K562 (cell line): ENCODE data around the gene PIK3CD.

ENCODE experiments used
- CTBP1 ChIP-seq: fragments of 450-650 bp; IDR thresholded peaks from 2 replicates; pipeline ENCODE4 v1.6.1; 2016; ENCODE audit warnings: borderline replicate concordance
- EZH2 ChIP-seq: IDR thresholded peaks from 2 replicates; pipeline ENCODE4 v1.6.1; 2012; ENCODE audit warnings: low read depth, mild to moderate bottlenecking, inconsistent platforms, low read length, borderline replicate concordance
- GABPA ChIP-seq: fragments of 200-800 bp; sonication (Bioruptor generic); conservative IDR thresholded peaks from 2 replicates; pipeline ENCODE4 v1.6.1; 2016; ENCODE audit warnings: low read depth, missing genetic modification characterization, missing compliant biosample characterization
- HSF4 ChIP-seq: fragments of 250-450 bp; sonication (Bioruptor Pico); IDR thresholded peaks from 2 replicates; pipeline ENCODE4 v2.1.2; 2022; ENCODE audit warnings: mild to moderate bottlenecking, moderate library complexity, borderline replicate concordance
- MYNN ChIP-seq, 2 experiments: sonication (generic); formaldehyde crosslinking in 1 of 2; IDR thresholded peaks; 2 replicates each; pipeline versions ENCODE4 v1.5.0 to v1.6.1; 2016 to 2020; ENCODE audit warnings: antibody characterized with exemption in 1 of 2, missing genetic modification reagents in 1 of 2
- POLR2A ChIP-seq: fragments of 450-650 bp; conservative IDR thresholded peaks from 2 replicates; pipeline ENCODE4 v1.6.1; 2016
- TAF1 ChIP-seq: IDR thresholded peaks from 2 replicates; pipeline ENCODE4 v1.6.1; 2011; ENCODE audit warnings: mild to moderate bottlenecking, low read length, moderate library complexity; ENCODE audit not compliant: insufficient read depth, control insufficient read depth, severe bottlenecking; ENCODE audit errors: extremely low read depth
- USF1 ChIP-seq: sonication (generic); formaldehyde crosslinking; IDR thresholded peaks from 2 replicates; pipeline ENCODE4 v1.9.0; 2022; ENCODE audit warnings: mild to moderate bottlenecking, missing genetic modification reagents
- ZFX ChIP-seq: sonication (generic); formaldehyde crosslinking; IDR thresholded peaks from 2 replicates; pipeline ENCODE4 v1.8.0; 2022; ENCODE audit warnings: mild to moderate bottlenecking, missing genetic modification reagents, moderate library complexity
- ZNF274 ChIP-seq: IDR thresholded peaks from 2 replicates; pipeline ENCODE4 v1.6.1; 2011; ENCODE audit warnings: low read depth, mild to moderate bottlenecking, low read length, moderate library complexity, borderline replicate concordance
- ZZZ3 ChIP-seq: fragments of 450-650 bp; IDR thresholded peaks from 2 replicates; pipeline ENCODE4 v1.6.1; 2016; ENCODE audit warnings: antibody characterized with exemption, mild to moderate bottlenecking, moderate library complexity
- TF ChIP-seq, protein P1 (sequence below): fragments of 150-350 bp; conservative IDR thresholded peaks from 2 replicates; pipeline ENCODE4 v1.6.1; 2014; ENCODE audit warnings: low read length
- TF ChIP-seq, protein P2 (sequence below), 3 experiments: IDR thresholded peaks in 2 of 3; conservative IDR thresholded peaks in 1 of 3; 2 replicates each; pipeline ENCODE4 v1.5.1; 2011 to 2012; ENCODE audit warnings: low read length in 3 of 3, mild to moderate bottlenecking in 3 of 3, control low read depth in 2 of 3, improper control_type of control experiment in 1 of 3, inconsistent platforms in 1 of 3, low read depth in 1 of 3, mixed read lengths in 1 of 3, moderate library complexity in 1 of 3; ENCODE audit not compliant: insufficient read depth in 2 of 3

DNA sequence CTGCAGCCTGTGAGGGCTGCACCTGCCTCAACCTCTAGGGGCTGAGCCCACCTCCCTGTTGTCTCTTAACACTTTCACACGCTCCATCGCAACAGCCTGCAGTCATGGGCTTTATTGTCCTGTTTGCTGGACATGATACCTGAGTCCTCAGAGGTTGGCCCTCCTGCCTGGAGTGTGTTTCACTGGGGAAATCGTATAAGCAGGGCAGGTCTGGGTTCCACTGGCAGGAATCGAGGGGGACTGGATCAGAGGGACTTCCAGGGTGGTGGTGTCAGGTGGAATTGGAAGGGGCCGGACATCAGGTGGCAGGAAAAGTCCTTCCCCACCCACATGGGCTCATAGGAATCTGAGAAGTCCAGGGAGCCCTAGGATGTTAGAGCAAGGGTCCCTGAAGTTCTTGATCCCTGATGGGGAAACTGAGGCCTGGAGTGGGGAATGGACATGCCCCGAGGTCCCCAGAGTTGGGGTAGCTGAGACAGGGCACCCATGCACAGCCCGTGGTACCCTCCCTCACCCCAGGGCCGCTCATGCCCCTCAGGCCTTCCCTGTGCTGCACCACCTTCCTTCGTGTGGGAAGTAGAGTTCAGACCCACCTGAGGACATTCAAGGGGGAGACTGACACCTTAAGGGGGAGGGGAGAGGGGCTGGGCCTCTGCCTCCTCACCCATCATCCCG, 66.6 kb downstream of the PIK3CD start:
- TF ChIP-seq ZFX (CRISPR knock-in tag) (no peak), POLR2A (no peak; the same call in 1 of the 2 replicates), TAF1 (no peak), USF1 (CRISPR knock-in tag) (no peak), GABPA (tag) (no peak), CTBP1 (no peak), EZH2 (no peak), MYNN (IDR thresholded peaks at IDR 0.05) (no peak; the same call in 1 of the 2 replicates), MYNN (CRISPR knock-in tag; IDR thresholded peaks at IDR 0.05) (no peak), ZZZ3 (no peak), ZNF274 (no peak), HSF4 (CRISPR knock-in tag) (no peak)
- TF ChIP-seq, protein P1, sequence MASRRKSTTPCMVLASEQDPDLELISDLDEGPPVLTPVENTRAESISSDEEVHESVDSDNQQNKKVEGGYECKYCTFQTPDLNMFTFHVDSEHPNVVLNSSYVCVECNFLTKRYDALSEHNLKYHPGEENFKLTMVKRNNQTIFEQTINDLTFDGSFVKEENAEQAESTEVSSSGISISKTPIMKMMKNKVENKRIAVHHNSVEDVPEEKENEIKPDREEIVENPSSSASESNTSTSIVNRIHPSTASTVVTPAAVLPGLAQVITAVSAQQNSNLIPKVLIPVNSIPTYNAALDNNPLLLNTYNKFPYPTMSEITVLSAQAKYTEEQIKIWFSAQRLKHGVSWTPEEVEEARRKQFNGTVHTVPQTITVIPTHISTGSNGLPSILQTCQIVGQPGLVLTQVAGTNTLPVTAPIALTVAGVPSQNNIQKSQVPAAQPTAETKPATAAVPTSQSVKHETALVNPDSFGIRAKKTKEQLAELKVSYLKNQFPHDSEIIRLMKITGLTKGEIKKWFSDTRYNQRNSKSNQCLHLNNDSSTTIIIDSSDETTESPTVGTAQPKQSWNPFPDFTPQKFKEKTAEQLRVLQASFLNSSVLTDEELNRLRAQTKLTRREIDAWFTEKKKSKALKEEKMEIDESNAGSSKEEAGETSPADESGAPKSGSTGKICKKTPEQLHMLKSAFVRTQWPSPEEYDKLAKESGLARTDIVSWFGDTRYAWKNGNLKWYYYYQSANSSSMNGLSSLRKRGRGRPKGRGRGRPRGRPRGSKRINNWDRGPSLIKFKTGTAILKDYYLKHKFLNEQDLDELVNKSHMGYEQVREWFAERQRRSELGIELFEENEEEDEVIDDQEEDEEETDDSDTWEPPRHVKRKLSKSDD, result no peak
- TF ChIP-seq, protein P2, sequence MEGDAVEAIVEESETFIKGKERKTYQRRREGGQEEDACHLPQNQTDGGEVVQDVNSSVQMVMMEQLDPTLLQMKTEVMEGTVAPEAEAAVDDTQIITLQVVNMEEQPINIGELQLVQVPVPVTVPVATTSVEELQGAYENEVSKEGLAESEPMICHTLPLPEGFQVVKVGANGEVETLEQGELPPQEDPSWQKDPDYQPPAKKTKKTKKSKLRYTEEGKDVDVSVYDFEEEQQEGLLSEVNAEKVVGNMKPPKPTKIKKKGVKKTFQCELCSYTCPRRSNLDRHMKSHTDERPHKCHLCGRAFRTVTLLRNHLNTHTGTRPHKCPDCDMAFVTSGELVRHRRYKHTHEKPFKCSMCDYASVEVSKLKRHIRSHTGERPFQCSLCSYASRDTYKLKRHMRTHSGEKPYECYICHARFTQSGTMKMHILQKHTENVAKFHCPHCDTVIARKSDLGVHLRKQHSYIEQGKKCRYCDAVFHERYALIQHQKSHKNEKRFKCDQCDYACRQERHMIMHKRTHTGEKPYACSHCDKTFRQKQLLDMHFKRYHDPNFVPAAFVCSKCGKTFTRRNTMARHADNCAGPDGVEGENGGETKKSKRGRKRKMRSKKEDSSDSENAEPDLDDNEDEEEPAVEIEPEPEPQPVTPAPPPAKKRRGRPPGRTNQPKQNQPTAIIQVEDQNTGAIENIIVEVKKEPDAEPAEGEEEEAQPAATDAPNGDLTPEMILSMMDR (IDR thresholded peaks at IDR 0.05 in 2 of 3, conservative IDR thresholded peaks at IDR 0.05 in 1 of 3; ENCODE audit: insufficient read depth in 2 of 3, low read depth in 1 of 3, low read length in 3 of 3), result no peak
